Mucosa of descending colon (tissue), 3 donors: Measurements from ENCODE around the gene KRTAP8-1. TPM values are rescaled to one million over a fixed set of nuclear protein-coding genes. Genes with fewer than 3 reads are reported as not detected.

ENCODE experiments used
- ATAC-seq: fragments of 200-7000 bp; cut with Tn5 transposase; one replicate; pipeline ENCODE4 v1.9.1; 2020; ENCODE audit warnings: mild to moderate bottlenecking, moderate library complexity
- DNase-seq, 3 donors: peaks; one replicate each; pipeline ENCODE4 v3.0.0-alpha.2; 2020
- H3K36me3 ChIP-seq: fragments of 200-600 bp; one replicate; pipeline ENCODE4 v1.8.0; 2021; ENCODE audit warnings: low read depth, mild to moderate bottlenecking
- H3K4me1 ChIP-seq: fragments of 200-600 bp; one replicate; pipeline ENCODE4 v1.8.0; 2021; ENCODE audit warnings: low read depth, mild to moderate bottlenecking
- H3K4me3 ChIP-seq: fragments of 200-600 bp; one replicate; pipeline ENCODE4 v1.8.0; 2021; ENCODE audit warnings: mild to moderate bottlenecking
- H3K9me3 ChIP-seq: fragments of 200-600 bp; one replicate; pipeline ENCODE4 v1.8.0; 2021; ENCODE audit warnings: mild to moderate bottlenecking
- intact Hi-C, 2 donors: fragments of 100-400 bp; cut with DNase I in 1 of 2; cut with micrococcal nuclease in 1 of 2; formaldehyde crosslinking; loops; one replicate each; pipeline versions ENCODE4 v1.11.0 to v1.11.1; 2022; cut with DNase I, micrococcal nuclease
- long read RNA-seq, 2 donors: library from polyadenylated mRNA; unstranded; transcript quantifications; one replicate each; pipeline ENCODE4 v2.0.0, GENCODE V29; 2019 to 2021
- total RNA-seq, 3 donors: library from RNA; stranded (reverse); fragmentation: NEBNext Ultra II Directional in 2 of 3; extraction: Animal tissue kit (Norgen Biotek cat#: 25700) in 2 of 3; gene quantifications; one replicate each; pipeline versions ENCODE4 v1.2.1 to v1.2.4, GENCODE V29; 2021 to 2023
- TF ChIP-seq, protein P1 (sequence below): fragments of 200-600 bp; IDR thresholded peaks from one replicate; pipeline ENCODE4 v1.8.0; 2022; ENCODE audit warnings: antibody characterized with exemption, mild to moderate bottlenecking
- donor health status: DM: no; HTN: no; CAD: no; lungs with moderate emphysema.
- donor health status: DM: no; HTN: no; CAD: no.
- donor health status: DM: no; HTN: yes; CAD: no.

KRTAP8-1 gene
- total RNA-seq: not detected
- long read RNA-seq, donor 1: 0 reads
- long read RNA-seq, donor 2: 0 reads

DNA sequence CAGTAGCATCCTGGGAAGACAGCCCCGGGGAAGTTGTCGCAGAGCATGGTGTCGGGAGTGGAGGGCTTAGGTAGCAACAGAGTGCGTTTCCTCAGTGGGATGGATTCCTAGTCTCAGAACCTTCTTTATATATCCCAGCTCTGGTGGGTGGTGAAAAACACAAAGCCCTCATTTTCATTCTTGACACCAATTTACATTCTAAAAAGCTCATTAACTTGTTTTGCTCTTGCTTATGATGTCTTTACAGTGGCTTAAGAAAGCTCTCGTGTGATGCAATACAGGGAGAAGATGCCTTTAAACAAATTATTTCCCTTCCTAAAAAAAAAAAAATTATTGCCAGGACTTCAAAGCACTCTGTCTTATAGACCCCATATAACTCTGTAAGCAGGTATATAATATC is at the start of gene KRTAP8-1:
Gene KRTAP8-1 (minus strand): TSS at position 101 of the 400 bp plus-strand sequence. CDS start 54 bp downstream, at position 47.
- intact Hi-C loops: no loop called here
- H3K4me1 ChIP-seq: no peaks in the 10 kb centered on the region
- no peaks in the 10 kb centered on the region for H3K36me3 ChIP-seq

GRCh38 chr21:30847627-30848500 is 34.8 kb upstream of the KRTAP8-1 start:
- intact Hi-C loops: no loop called here
- H3K4me3 ChIP-seq: no peak overlapping the region
- peaks cover 25% of the 10 kb centered on the region for H3K9me3 ChIP-seq
- TF ChIP-seq, protein P1, sequence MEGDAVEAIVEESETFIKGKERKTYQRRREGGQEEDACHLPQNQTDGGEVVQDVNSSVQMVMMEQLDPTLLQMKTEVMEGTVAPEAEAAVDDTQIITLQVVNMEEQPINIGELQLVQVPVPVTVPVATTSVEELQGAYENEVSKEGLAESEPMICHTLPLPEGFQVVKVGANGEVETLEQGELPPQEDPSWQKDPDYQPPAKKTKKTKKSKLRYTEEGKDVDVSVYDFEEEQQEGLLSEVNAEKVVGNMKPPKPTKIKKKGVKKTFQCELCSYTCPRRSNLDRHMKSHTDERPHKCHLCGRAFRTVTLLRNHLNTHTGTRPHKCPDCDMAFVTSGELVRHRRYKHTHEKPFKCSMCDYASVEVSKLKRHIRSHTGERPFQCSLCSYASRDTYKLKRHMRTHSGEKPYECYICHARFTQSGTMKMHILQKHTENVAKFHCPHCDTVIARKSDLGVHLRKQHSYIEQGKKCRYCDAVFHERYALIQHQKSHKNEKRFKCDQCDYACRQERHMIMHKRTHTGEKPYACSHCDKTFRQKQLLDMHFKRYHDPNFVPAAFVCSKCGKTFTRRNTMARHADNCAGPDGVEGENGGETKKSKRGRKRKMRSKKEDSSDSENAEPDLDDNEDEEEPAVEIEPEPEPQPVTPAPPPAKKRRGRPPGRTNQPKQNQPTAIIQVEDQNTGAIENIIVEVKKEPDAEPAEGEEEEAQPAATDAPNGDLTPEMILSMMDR: no peak
- DNase-seq (no peak), ATAC-seq (no peak)
- no peaks in the 10 kb centered on the region for H3K4me1 ChIP-seq
- no peaks in the 10 kb centered on the region for H3K36me3 ChIP-seq

More for the DNA sequence above, at the start of gene KRTAP8-1:
- Histone ChIP-seq H3K9me3 (peaks cover 50% of the 10 kb centered on the region), H3K4me3 (no peak within 1 kb of the TSS)
- no peak for ATAC-seq
- TF ChIP-seq, protein P1: no peak
- no peak for DNase-seq

GRCh38 chr21:30842990-30843389 is 29.9 kb upstream of the KRTAP8-1 start:
- Histone ChIP-seq H3K36me3 (no peaks in the 10 kb centered on the region), H3K4me3 (no peak overlapping the region), H3K9me3 (peaks cover 35% of the 10 kb centered on the region), H3K4me1 (no peaks in the 10 kb centered on the region)
- no peak for DNase-seq
- no peak for ATAC-seq
- TF ChIP-seq, protein P1: no peak
- intact Hi-C loops: no loop called here

DNA sequence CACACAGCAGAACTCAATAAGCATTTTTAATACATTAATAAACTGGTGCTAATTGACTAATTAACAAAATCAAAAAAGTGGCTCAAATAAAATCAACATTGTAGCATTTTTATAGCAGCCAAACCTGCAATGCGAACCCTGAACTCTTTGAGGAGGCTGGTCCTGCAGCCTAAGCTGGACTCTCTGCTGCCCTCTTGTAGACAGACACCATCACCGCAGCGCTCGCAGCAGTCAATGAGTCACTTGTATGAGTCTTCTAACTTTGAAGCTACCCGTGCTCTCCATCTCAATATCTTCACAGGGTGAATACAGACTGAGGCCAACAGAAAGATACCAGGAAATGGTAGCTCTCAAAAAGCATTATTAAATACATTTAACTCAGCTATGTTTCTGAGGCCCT is 26.2 kb upstream of the KRTAP8-1 start:
- Histone ChIP-seq H3K4me3 (no peak overlapping the region), H3K4me1 (no peaks in the 10 kb centered on the region), H3K36me3 (no peaks in the 10 kb centered on the region), H3K9me3 (peaks cover 47% of the 10 kb centered on the region)
- intact Hi-C loops: loop anchor here in 1 of 2 donors (10.0 kb wide), 1 partner anchor 245 kb away; no protein-coding TSS in a partner anchor
- TF ChIP-seq, protein P1: no peak
- DNase-seq (no peak), ATAC-seq (no peak)

GRCh38 chr21:30838536-30838935 is 25.5 kb upstream of the KRTAP8-1 start:
- Histone ChIP-seq H3K36me3 (no peaks in the 10 kb centered on the region), H3K4me1 (no peaks in the 10 kb centered on the region), H3K4me3 (no peak overlapping the region), H3K9me3 (peaks cover 45% of the 10 kb centered on the region)
- no peak for ATAC-seq
- no peak for DNase-seq
- TF ChIP-seq, protein P1: no peak
- intact Hi-C loops: loop anchor here in 1 of 2 donors (10.0 kb wide), 1 partner anchor 246 kb away; no protein-coding TSS in a partner anchor
